ENCODE data around the gene IKZF4.
"Not testable (repeated sequence)": the region's sequence is repeated elsewhere in the genome, so short reads cannot be mapped to it uniquely, and the experiment has no call there.

Gene IKZF4

GRCh38 chr12:56020423-56021184, at the start of gene IKZF4:
Gene IKZF4, plus strand, starts transcription at chr12:56021043. Its CDS starts 451 bp downstream, at chr12:56021494.
- DNase-seq: no peak

GRCh38 chr12:55972042-55972441, 48.8 kb upstream of the IKZF4 start:
- no peak for DNase-seq

GRCh38 chr12:55972456-55972855, 48.4 kb upstream of the IKZF4 start:
- DNase-seq: no peak

GRCh38 chr12:55972911-55973598, 47.8 kb upstream of the IKZF4 start:
- DNase-seq: no peak

DNA sequence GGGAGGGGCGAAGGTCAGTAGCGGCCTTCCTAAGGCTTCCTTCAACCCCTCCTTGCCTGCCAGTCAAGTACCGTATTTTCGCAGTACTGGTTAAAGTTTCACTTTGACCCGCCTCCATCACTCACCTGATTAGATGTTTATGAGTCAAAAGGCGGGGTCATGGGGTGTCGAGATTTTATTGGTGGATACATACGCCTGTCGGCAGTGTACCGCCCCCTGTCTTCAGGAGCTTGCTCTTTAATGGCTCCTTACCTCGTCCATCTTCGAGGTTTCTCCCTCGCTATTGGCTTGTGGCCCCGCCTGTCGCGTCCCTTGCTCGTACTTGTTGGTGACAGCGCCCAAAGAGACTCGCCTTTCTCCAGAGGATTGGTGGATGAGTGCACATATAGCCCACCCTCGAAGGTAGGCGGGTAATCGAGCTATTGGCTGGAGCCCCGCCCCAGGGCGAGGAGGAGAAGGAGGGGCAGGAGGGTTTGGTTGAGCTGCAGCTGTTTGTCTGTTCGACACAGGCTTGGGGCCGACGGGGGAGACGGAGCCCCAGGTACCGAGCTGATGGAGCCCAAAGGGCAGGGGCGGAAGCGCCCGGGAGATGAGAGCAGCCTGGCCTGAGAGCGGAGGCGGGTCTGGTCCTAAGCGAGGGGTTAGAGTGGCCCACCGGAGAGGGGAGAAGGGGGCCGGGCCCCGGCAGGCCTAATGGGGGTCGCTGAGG, 47.1 kb upstream of the IKZF4 start, which contains the start of gene RAB5B:
TSS of gene RAB5B (plus strand) at position 480 of the 709 bp plus-strand sequence. CDS start 12,883 bp downstream, outside the sequence.
- DNase-seq: peak; percentile 99

DNA sequence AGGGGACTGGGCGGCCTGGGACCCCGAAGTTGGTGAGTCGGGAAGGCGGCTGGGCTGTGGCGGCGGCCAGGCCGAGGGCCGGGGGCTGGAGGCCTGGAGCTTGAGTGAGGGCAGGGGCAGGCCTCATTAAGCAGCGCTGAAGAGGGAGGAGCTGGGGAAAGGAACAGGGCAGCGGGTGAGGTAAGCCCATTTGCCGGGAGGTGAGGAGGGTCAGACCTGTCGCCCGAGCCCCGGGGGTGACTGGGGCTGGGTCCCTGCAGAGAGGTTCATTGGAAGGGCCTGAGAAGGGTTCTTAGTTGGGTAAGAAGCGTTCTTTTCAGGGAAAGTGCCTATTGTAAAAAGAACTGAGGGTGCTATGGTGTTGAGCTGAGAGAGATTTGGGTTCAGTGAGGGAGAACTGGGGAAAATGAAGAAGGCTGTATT, 46.5 kb upstream of the IKZF4 start:
- DNase-seq: no peak

DNA sequence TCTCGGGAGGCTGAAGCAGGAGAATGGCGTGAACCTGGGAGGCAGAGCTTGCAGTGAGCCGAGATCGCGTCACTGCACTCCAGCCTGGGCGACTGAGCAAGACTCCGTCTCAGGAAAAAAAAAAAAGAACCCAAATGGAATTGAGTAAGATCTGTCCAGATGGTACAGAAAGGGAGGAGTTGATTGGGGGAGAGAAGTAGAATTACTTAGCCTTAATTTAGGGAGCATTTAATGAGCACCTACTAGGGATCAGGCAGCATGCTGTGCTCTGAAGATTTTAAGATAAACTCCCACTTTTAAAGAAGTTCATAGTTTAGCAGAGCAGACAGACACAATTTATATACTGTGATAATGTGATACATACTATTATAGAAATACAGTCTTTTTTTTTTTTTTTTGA, 42.5 kb upstream of the IKZF4 start:
- DNase-seq: no peak

DNA sequence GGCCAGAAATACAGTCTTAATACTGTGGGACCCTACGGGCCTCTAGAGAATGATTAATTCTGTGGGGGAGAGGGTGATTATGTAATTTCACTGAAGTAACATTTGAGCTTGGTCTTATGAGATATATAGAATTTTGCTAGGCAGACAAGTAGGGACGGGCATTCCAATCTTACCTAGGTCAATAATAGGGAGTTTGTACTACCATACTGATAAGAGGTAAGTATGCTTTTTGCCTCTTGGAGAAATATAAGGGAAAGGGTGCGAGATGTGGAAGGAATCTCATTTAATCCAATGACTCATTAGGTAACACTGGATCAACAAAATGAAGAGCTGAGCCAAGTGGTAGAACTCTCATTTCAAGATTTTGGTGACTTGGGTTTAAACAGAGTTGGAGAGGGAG, 41.8 kb upstream of the IKZF4 start:
- DNase-seq: no peak

DNA sequence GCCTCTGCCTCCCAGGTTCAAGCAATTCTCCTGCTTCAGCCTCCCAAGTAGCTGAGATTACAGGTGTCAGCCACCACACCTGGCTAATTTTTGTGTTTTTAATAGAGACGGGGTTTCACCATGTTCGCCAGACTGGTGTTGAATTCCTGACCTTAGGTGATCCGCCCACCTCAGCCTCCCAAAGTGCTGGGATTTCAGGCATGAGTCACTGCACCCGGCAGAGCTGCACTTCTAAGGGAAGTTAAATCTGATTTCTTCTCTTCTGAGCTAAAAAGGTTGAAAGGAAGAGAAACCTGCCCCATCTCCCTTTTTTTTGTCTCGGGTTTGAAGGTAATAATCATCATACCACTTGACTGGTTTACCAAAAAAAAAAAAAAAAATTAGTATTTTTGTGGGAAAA, 39.0 kb upstream of the IKZF4 start:
- DNase-seq: not testable (repeated sequence)

- no peak for DNase-seq
Observed at GRCh38 chr12:55982319-55982936, 38.4 kb upstream of the IKZF4 start.

DNA sequence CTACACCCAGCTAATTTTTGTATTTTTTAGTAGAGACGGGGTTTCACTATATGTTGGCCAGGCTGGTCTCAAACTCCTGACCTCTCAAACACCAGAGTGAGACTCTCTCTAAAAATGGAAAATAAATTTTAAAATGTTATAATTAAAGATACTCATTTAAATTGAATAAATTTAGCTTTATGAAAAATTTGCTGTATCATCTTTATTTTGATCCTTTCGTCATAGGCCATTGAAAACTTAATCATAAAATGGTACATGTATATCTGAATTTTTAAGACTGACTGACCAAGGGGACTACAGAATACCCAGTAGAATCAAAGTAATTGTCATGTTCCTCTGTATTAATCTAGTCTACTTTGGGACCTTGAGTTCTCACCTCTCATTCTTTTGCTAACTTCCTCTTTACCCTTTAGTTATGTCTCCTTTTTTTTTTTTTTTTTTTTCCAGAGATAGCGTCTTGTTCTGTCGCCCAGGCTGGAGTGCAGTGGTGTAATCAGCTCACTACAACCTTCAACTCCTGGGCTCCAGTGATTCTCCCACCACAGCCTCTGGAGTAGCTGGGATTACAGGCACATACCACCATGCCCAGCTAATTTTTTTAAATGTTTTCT, 37.5 kb upstream of the IKZF4 start:
- DNase-seq: no peak

DNA sequence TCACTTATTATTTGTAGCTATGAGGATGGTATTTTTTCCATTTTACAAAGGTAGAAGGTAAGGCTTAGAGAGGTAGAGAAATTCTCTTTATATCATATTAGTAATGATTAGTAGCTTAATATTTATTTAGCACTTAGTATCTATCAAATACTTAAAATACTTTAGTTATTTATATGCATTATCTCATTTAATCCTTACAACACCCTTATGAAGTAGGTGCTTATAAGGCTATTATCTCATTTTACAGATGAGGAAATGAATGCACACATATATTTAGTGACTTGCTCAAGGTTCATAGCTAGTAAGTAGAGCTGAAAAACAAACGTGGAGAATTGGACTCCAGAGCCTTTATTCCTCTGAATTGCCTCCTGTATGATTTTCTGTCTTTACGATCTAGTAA, 36.0 kb upstream of the IKZF4 start:
- no peak for DNase-seq

- no peak for DNase-seq
Observed at GRCh38 chr12:55985341-55985740, 35.5 kb upstream of the IKZF4 start.

DNA sequence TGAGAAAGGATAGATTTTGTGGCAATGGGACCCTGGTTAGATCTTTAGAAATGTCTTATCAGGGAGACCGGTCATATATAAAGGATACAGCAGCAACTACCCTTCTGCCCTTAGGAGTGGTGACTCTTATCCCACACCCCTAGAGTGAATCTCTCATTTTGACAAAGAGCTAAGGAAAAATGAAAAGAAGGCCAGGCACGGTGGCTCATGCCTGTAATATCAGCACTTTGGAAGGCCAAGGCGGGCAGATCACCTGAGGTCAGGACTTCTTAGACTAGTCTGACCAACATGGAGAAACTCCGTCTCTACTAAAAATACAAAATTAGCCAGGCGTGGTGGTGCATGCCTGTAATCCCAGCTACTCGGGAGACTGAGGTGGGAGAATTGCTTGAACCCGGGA, 34.9 kb upstream of the IKZF4 start:
- DNase-seq: not testable (repeated sequence)

GRCh38 chr12:55991110-55991509, 29.7 kb upstream of the IKZF4 start:
- no peak for DNase-seq

- no peak for DNase-seq
Observed at GRCh38 chr12:55993230-55993853, 27.5 kb upstream of the IKZF4 start.

DNA sequence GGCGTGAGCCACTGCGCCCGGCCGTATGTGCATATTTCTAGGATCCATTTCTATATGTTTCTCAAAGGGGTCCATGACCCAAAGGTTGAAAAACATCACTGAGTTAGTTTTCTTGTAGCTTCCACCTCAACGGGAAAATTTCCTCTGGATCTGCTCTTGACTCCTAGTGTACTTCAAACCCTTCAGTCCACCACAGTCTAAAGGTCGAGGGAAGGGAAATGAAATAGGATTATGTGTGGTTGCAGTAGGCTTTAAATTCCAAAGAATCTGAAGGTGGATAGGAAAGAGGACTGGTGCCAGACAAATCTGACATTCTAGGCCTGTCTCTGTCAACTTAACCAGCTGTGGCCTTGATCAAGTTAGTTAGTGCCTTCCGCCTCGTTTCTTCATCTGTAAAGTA, 25.5 kb upstream of the IKZF4 start:
- DNase-seq: no peak

DNA sequence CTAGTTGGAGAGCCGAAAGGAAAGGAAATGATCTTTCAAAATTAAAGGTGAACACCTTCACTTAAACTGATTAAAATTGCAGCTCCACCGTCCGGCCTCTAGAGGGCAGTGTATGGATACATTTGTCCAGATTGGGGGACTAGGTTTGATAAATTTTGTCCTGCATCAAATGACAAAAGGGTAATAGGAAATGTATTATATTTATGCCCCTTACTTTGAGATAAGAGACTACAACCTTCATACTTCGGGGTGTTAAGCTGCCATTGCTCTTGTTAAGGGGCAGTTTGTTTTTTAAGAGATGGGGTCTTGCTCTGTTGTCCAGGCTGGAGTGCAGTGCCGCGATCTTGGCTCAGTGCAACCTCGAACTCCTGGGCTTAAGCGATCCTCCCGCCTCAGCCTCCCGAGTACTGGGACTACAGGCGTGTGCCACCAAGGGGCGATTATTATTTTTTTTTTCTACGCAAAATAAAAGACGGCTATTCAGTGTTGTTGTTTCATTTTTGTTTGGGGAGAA, 24.6 kb upstream of the IKZF4 start:
- DNase-seq: peak; percentile 29

DNA sequence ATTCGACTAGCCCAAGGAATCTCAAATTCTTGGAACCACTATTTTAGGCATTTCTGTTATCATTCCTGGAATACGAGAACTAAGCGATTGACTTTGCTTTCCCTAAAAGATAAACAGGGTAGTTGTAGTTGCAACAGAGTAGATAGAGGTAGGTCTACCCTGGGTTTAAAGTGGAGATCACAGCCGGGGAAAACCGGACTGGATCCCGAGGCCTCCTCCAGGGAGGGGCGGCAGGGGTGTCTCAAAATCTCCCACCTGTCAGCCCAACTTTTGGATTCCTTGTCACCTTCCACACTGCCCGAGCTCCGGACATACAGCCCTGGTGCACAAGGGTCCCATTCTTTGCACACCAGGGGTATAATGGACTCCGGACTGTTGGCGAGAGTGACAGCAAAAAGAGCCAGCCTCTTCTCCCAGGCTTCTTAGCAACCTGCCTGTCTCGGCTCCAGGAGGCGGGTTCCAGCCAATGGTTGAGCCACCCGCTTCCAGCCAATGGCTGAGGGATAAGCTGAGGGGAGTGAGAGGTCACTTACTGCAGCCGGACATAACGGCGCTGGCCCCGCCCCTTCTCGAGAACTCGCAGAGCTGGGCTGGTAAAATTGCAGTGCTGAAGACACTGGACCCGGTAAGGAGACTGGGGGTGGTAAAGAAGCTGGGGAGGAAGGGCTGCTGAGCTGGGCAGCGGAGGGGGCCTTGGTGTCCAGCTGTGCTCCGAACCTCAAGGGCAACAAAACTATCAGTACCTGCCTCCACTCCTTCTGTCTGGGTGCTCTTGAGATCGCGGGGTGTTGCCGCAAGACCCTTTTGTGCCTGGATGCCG, 23.9 kb upstream of the IKZF4 start, which contains the start of gene SUOX:
TSS of gene SUOX (plus strand) at position 562 of the 820 bp plus-strand sequence. CDS start 4,946 bp downstream, outside the sequence.
- DNase-seq: peak; percentile 19

DNA sequence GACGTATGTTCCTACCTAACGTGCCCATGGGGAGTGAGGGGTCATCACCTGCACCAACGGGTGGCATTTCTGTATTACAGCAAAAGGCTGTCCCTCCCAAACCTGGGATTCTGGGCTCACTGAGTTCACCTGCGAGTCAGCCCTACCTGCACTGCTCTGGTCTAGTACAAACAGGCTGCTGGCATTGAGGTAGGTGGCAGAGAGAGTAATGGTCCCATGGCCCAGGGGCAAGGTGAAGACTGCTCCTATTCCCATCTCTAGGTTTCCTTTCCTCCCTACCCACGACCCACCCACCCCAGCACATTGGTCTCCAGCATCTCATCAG, 23.3 kb upstream of the IKZF4 start:
- no peak for DNase-seq

- DNase-seq: not testable (repeated sequence)
Observed at GRCh38 chr12:55999522-55999921, 21.3 kb upstream of the IKZF4 start.

Measured in NCI-H2171 (cell line).